GM12878 (cell line): Measurements from ENCODE around the gene DEGS2. TPM values are rescaled to one million over a fixed set of nuclear protein-coding genes. Genes with fewer than 3 reads are reported as not detected.
A peak's percentile ranks its signal among the peaks of the same experiment; 100 is the strongest.

Experiments
- CREB1 ChIP-seq: IDR thresholded peaks from 2 replicates; pipeline ENCODE4 v1.6.1; 2012; ENCODE audit warnings: low read depth, mild to moderate bottlenecking, inconsistent platforms
- EED ChIP-seq: sonication (generic); IDR thresholded peaks from 2 replicates; pipeline ENCODE4 v1.6.1; 2016; ENCODE audit warnings: antibody characterized with exemption, low read depth
- ESRRA ChIP-seq: IDR thresholded peaks from 2 replicates; pipeline ENCODE4 v1.6.1; 2012; ENCODE audit warnings: mild to moderate bottlenecking, low read length, improper control_type of control experiment
- ETV6 ChIP-seq, 2 experiments: fragments of 450-650 bp in 1 of 2; IDR thresholded peaks in 1 of 2; conservative IDR thresholded peaks in 1 of 2; 2 replicates each; pipeline ENCODE4 v1.6.1; 2014; ENCODE audit warnings: antibody characterized with exemption in 1 of 2, borderline replicate concordance in 1 of 2, low read depth in 1 of 2, mild to moderate bottlenecking in 1 of 2, moderate library complexity in 1 of 2
- KAT2A ChIP-seq: conservative IDR thresholded peaks from 2 replicates; pipeline ENCODE4 v1.6.1; 2011; ENCODE audit warnings: low read depth, low read length; ENCODE audit not compliant: control insufficient read depth
- MEF2B ChIP-seq: fragments of 450-650 bp; IDR thresholded peaks from 2 replicates; pipeline ENCODE4 v1.6.1; 2018; ENCODE audit warnings: mild to moderate bottlenecking, moderate library complexity; ENCODE audit not compliant: partially characterized antibody, poor library complexity, severe bottlenecking
- NFXL1 ChIP-seq: fragments of 450-650 bp; IDR thresholded peaks from 2 replicates; pipeline ENCODE4 v1.6.1; 2017; ENCODE audit warnings: antibody characterized with exemption, mild to moderate bottlenecking, borderline replicate concordance
- SP1 ChIP-seq: IDR thresholded peaks from one replicate; pipeline ENCODE4 v1.6.1; 2011; ENCODE audit warnings: low read depth, low read length
- SRF ChIP-seq, 2 experiments: IDR thresholded peaks; 2 replicates each; pipeline ENCODE4 v1.6.1; 2011; ENCODE audit warnings: low read depth in 2 of 2, low read length in 2 of 2, mild to moderate bottlenecking in 1 of 2, moderate library complexity in 1 of 2
- TCF12 ChIP-seq: IDR thresholded peaks from 2 replicates; pipeline ENCODE4 v1.6.1; 2011; ENCODE audit warnings: low read depth, mild to moderate bottlenecking, low read length
- ZNF24 ChIP-seq: fragments of 450-650 bp; IDR thresholded peaks from 2 replicates; pipeline ENCODE4 v1.6.1; 2017; ENCODE audit warnings: antibody characterized with exemption, mild to moderate bottlenecking
- polyA plus RNA-seq, 11 experiments: library from polyadenylated mRNA; depleted of rRNA in 4 of 11; unstranded in 6 of 11; stranded (reverse) in 5 of 11; fragments of >200 nt; fragmentation: Nextera tagmentation in 4 of 11; fragmentation: Illumina TruSeq in 1 of 11; extraction: Ambion mirVana in 4 of 11; extraction: Trizol in 1 of 11; gene quantifications; 1 replicate in 1 of 11; 2 replicates in 10 of 11; pipeline versions ENCODE4 v1.2.1 to v1.2.3, GENCODE V29; 2011 to 2016; ENCODE audit warnings: inconsistent platforms in 2 of 11, missing spikeins in 2 of 11, low read depth in 1 of 11
- total RNA-seq, 4 experiments: library from RNA; depleted of rRNA in 3 of 4; stranded (reverse); fragments of >200 nt in 3 of 4; fragmentation: Illumina TruSeq in 1 of 4; extraction: Trizol in 1 of 4; gene quantifications; 2 replicates each; pipeline versions ENCODE4 v1.2.1 to v1.2.3, GENCODE V29; 2013 to 2021
- TF ChIP-seq, protein P1 (sequence below): fragments of 450-650 bp; formaldehyde crosslinking; IDR thresholded peaks from 2 replicates; pipeline ENCODE4 v1.4.0; 2020; ENCODE audit warnings: mild to moderate bottlenecking, moderate library complexity
- TF ChIP-seq, protein P2 (sequence below): IDR thresholded peaks from 2 replicates; pipeline ENCODE4 v1.6.1; 2011; ENCODE audit warnings: mild to moderate bottlenecking, low read depth, low read length, moderate library complexity; ENCODE audit not compliant: insufficient replicate concordance

The DEGS2 gene
- total and polyA plus RNA-seq, 10 of the 15 experiments (the other 5 are each of a cell fraction or from before 2014, with no cell fraction given), result 0.01 to 2.5 (median 0.45) TPM; not detected in 1

DNA sequence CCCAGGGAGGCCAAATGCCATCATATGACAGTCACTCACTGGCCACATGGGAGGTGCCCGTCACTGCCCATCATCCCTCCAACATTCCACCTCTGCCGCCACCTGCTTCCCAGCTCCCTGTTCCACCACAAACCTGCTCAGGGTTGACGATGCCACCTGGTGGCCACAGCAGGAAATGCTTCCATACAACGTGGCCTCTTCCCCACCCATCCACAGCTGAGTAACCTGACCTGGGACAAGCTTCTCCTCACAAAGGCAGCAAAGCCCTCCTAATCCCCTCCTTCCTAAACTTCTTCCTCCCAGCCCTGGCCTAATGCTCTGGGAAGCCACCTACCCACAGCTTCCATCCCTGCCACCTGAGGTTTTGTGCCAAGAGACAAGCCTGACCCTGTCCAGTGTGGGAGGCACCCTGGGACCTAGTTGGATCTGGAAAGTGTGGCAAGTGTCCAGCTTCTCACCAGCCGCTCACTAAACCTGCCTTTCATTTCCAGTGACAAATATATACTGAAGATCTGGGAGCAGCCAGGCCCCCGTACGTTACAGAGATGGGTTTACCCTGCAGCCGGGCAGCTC, 4.3 kb downstream of the DEGS2 start (continued):
- no peak for TF ChIP-seq ETV6 (conservative IDR thresholded peaks at IDR 0.05 in 1 of 2, IDR thresholded peaks at IDR 0.05 in 1 of 2; ENCODE audit: borderline replicate concordance in 1 of 2, low read depth in 1 of 2)
- TF ChIP-seq SP1, result no peak
- no peak for TF ChIP-seq ZNF24
- TF ChIP-seq NFXL1, result peak; percentile 62; the same call in 1 of the 2 replicates
- no peak for TF ChIP-seq MEF2B
- TF ChIP-seq SRF (IDR thresholded peaks at IDR 0.05; ENCODE audit: low read depth in 2 of 2, low read length in 2 of 2), result no peak
- TF ChIP-seq CREB1, result no peak
- TF ChIP-seq TCF12, result no peak
- no peak for TF ChIP-seq KAT2A
- TF ChIP-seq, protein P1, sequence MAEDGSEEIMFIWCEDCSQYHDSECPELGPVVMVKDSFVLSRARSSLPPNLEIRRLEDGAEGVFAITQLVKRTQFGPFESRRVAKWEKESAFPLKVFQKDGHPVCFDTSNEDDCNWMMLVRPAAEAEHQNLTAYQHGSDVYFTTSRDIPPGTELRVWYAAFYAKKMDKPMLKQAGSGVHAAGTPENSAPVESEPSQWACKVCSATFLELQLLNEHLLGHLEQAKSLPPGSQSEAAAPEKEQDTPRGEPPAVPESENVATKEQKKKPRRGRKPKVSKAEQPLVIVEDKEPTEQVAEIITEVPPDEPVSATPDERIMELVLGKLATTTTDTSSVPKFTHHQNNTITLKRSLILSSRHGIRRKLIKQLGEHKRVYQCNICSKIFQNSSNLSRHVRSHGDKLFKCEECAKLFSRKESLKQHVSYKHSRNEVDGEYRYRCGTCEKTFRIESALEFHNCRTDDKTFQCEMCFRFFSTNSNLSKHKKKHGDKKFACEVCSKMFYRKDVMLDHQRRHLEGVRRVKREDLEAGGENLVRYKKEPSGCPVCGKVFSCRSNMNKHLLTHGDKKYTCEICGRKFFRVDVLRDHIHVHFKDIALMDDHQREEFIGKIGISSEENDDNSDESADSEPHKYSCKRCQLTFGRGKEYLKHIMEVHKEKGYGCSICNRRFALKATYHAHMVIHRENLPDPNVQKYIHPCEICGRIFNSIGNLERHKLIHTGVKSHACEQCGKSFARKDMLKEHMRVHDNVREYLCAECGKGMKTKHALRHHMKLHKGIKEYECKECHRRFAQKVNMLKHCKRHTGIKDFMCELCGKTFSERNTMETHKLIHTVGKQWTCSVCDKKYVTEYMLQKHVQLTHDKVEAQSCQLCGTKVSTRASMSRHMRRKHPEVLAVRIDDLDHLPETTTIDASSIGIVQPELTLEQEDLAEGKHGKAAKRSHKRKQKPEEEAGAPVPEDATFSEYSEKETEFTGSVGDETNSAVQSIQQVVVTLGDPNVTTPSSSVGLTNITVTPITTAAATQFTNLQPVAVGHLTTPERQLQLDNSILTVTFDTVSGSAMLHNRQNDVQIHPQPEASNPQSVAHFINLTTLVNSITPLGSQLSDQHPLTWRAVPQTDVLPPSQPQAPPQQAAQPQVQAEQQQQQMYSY (CRISPR knock-in tag), result no peak
- no peak for TF ChIP-seq EED
- TF ChIP-seq, protein P2, sequence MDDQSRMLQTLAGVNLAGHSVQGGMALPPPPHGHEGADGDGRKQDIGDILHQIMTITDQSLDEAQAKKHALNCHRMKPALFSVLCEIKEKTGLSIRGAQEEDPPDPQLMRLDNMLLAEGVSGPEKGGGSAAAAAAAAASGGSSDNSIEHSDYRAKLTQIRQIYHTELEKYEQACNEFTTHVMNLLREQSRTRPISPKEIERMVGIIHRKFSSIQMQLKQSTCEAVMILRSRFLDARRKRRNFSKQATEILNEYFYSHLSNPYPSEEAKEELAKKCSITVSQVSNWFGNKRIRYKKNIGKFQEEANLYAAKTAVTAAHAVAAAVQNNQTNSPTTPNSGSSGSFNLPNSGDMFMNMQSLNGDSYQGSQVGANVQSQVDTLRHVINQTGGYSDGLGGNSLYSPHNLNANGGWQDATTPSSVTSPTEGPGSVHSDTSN, result no peak
- TF ChIP-seq ESRRA, result no peak
